WTC11 (cell line): ENCODE results near the gene PAPOLA.

ENCODE experiments used
- AFF4 ChIP-seq: sonication (generic); formaldehyde crosslinking; IDR thresholded peaks from 2 replicates; pipeline ENCODE4 v1.8.1; 2023; ENCODE audit warnings: mild to moderate bottlenecking, missing genetic modification reagents, borderline replicate concordance
- ATF3 ChIP-seq: sonication (generic); formaldehyde crosslinking; conservative IDR thresholded peaks from 2 replicates; pipeline ENCODE4 v1.8.1; 2022; ENCODE audit warnings: mild to moderate bottlenecking, missing genetic modification reagents
- FOXJ3 ChIP-seq: sonication (generic); formaldehyde crosslinking; IDR thresholded peaks from 2 replicates; pipeline ENCODE4 v1.9.0; 2021; ENCODE audit warnings: missing genetic modification reagents, mild to moderate bottlenecking, borderline replicate concordance
- HMGXB4 ChIP-seq: sonication (generic); formaldehyde crosslinking; IDR thresholded peaks from 2 replicates; pipeline ENCODE4 v1.8.1; 2023; ENCODE audit warnings: mild to moderate bottlenecking, moderate library complexity, missing genetic modification reagents
- SOX15 ChIP-seq: fragments of 250-450 bp; sonication (Bioruptor Pico); IDR thresholded peaks from 2 replicates; pipeline ENCODE4 v1.9.0; 2021; ENCODE audit warnings: mild to moderate bottlenecking
- ZNF423 ChIP-seq: fragments of 250-450 bp; sonication (Bioruptor Pico); IDR thresholded peaks from 2 replicates; pipeline ENCODE4 v2.1.2; 2022; ENCODE audit warnings: mild to moderate bottlenecking, moderate library complexity
- TF ChIP-seq, protein P1 (sequence below): fragments of 200-600 bp; IDR thresholded peaks from 2 replicates; pipeline ENCODE4 v1.8.0; 2022; ENCODE audit warnings: antibody characterized with exemption
- TF ChIP-seq, protein P2 (sequence below): fragments of 250-450 bp; sonication (Bioruptor Pico); IDR thresholded peaks from 2 replicates; pipeline ENCODE4 v1.9.0; 2021; ENCODE audit warnings: mild to moderate bottlenecking

DNA sequence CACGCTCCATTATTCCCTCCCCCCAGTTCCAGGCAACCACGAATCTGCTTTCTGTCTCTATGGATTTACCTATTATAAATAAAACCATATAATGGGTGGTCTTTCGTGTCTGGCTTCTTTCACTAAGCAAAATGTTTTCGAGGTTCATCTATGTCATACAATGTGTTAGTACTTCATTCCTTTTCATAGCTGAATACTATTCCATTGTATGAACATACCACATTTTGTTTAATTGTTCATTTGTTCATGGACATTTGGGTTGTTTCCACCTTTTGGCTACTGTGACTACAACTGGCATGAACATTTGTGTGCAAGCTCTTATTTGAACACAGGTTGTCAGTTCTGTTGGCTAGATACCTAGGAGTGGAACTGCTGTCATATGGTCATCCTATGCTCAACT, 12.9 kb upstream of the PAPOLA start:
- TF ChIP-seq, protein P1, sequence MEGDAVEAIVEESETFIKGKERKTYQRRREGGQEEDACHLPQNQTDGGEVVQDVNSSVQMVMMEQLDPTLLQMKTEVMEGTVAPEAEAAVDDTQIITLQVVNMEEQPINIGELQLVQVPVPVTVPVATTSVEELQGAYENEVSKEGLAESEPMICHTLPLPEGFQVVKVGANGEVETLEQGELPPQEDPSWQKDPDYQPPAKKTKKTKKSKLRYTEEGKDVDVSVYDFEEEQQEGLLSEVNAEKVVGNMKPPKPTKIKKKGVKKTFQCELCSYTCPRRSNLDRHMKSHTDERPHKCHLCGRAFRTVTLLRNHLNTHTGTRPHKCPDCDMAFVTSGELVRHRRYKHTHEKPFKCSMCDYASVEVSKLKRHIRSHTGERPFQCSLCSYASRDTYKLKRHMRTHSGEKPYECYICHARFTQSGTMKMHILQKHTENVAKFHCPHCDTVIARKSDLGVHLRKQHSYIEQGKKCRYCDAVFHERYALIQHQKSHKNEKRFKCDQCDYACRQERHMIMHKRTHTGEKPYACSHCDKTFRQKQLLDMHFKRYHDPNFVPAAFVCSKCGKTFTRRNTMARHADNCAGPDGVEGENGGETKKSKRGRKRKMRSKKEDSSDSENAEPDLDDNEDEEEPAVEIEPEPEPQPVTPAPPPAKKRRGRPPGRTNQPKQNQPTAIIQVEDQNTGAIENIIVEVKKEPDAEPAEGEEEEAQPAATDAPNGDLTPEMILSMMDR, result no peak
- TF ChIP-seq SOX15 (CRISPR knock-in tag), result no peak
- TF ChIP-seq, protein P2, sequence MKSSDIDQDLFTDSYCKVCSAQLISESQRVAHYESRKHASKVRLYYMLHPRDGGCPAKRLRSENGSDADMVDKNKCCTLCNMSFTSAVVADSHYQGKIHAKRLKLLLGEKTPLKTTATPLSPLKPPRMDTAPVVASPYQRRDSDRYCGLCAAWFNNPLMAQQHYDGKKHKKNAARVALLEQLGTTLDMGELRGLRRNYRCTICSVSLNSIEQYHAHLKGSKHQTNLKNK (CRISPR knock-in tag), result no peak
- no peak for TF ChIP-seq FOXJ3 (CRISPR knock-in tag)
- TF ChIP-seq ZNF423, result no peak
- TF ChIP-seq AFF4 (CRISPR knock-in tag), result no peak
- TF ChIP-seq ATF3 (CRISPR knock-in tag), result no peak
- TF ChIP-seq HMGXB4 (CRISPR knock-in tag), result no peak
